ENCODE measurements around the gene INSIG1. TPM values are rescaled to one million over a fixed set of nuclear protein-coding genes. Genes with fewer than 3 reads are reported as not detected.

Gene INSIG1
- total and polyA plus RNA-seq, 2 of the 4 experiments (the other 2 are of a cell fraction): 19.0 to 26.0 TPM

GRCh38 chr7:155268211-155268610 lies 29.5 kb upstream of the INSIG1 start:
- H2AK5ac ChIP-seq (ENCODE audit: low read depth, low read length): no peak overlapping the region
- no peak overlapping the region for H2AFZ ChIP-seq (replicated peaks; ENCODE audit: low read length, poor library complexity)
- no peak overlapping the region for H3K23ac ChIP-seq (ENCODE audit: low read depth, low read length)
- no peak overlapping the region for H3K4me2 ChIP-seq (ENCODE audit: low read depth, low read length)
- H2BK20ac ChIP-seq (ENCODE audit: low read depth, low read length): no peak overlapping the region
- dilution Hi-C loops (cut with HindIII; ENCODE audit: low sequenced_read_pairs, unreplicated experiment): no loop called here
- no peak overlapping the region for H4K5ac ChIP-seq (ENCODE audit: low read depth, low read length)
- intact Hi-C loops (cut with micrococcal nuclease): no loop called here
- 87% methylated on average over 3 of the region's 12 CpGs; no CpG with 5 or more reads in 1 of the 2 experiments for WGBS, 2 experiments (ENCODE audit: extremely low coverage in 2 of 2, insufficient read length in 1 of 2)
- H3K9ac ChIP-seq (ENCODE audit: low read depth, low read length): no peak overlapping the region
- H4K8ac ChIP-seq (ENCODE audit: low read depth in 2 of 2, low read length in 2 of 2): no peak overlapping the region
- no peaks in the 10 kb centered on the region for H3K79me1 ChIP-seq (ENCODE audit: low read depth in 1 of 2, low read length in 2 of 2)
- in situ Hi-C loops (cut with MboI; ENCODE audit: low sequenced_read_pairs): no loop called here
- POLR2A ChIA-PET (ENCODE audit: unreplicated experiment): no interaction called here
- no peak for ATAC-seq (ENCODE audit: low read depth)
- H4K91ac ChIP-seq (ENCODE audit: insufficient read depth, low read depth, low read length): no peak overlapping the region
- H4K20me1 ChIP-seq (ENCODE audit: insufficient read depth, low read length): no peaks in the 10 kb centered on the region
- H3K4me3 ChIP-seq (ENCODE audit: insufficient read depth, low read depth, low read length): no peak overlapping the region
- H3K14ac ChIP-seq (replicated peaks; ENCODE audit: low read depth, low read length): no peak overlapping the region
- H3K27me3 ChIP-seq (ENCODE audit: control insufficient read depth, insufficient read depth, low read length): no peaks in the 10 kb centered on the region; the same call in 1 of the 2 replicates
- no peaks in the 10 kb centered on the region; the same call in 1 of the 2 replicates for H3K4me1 ChIP-seq (ENCODE audit: control insufficient read depth, insufficient read depth, low read length)
- no peak overlapping the region for H2BK5ac ChIP-seq (ENCODE audit: low read depth, low read length, poor library complexity, severe bottlenecking)
- H2BK15ac ChIP-seq (ENCODE audit: low read depth, low read length): no peak overlapping the region
- H3K9me3 ChIP-seq (ENCODE audit: control insufficient read depth, insufficient read depth, low read length): no peaks in the 10 kb centered on the region
- no peak overlapping the region for H2AK9ac ChIP-seq (replicated peaks; ENCODE audit: low read depth, low read length, poor library complexity)
- CTCF ChIA-PET: no interaction called here
- TF ChIP-seq FOS (IDR thresholded peaks at IDR 0.05; ENCODE audit: low read depth, low read length) (no peak), RAD21 (IDR thresholded peaks at IDR 0.05; ENCODE audit: low read length) (no peak), RCOR1 (IDR thresholded peaks at IDR 0.05; ENCODE audit: insufficient replicate concordance, low read length) (no peak), CTCF (conservative IDR thresholded peaks at IDR 0.05; ENCODE audit: low read depth, low read length) (no peak), CEBPB (IDR thresholded peaks at IDR 0.05; ENCODE audit: low read depth, low read length) (no peak), RFX5 (IDR thresholded peaks at IDR 0.05; ENCODE audit: low read depth, low read length) (no peak), ELK1 (IDR thresholded peaks at IDR 0.05; ENCODE audit: borderline replicate concordance, low read depth, low read length) (no peak)
- H3K27ac ChIP-seq (ENCODE audit: insufficient read depth, low read length): no peak overlapping the region
- no peak overlapping the region for H3K4ac ChIP-seq (ENCODE audit: low read depth, low read length)
- no TSS peak for BruUV-seq (replicated peaks)
- no peak overlapping the region for H3K18ac ChIP-seq (ENCODE audit: low read depth, low read length)
- H2BK120ac ChIP-seq (ENCODE audit: low read depth, low read length): no peak overlapping the region
- peaks cover 3% of the 10 kb centered on the region; the same call in 1 of the 2 replicates for H3K9me1 ChIP-seq (ENCODE audit: insufficient read depth, low read length)
- no peaks in the 10 kb centered on the region for H3K36me3 ChIP-seq (ENCODE audit: control insufficient read depth, insufficient read depth, low read length)
- DNase-seq: no peak
- H3K56ac ChIP-seq (ENCODE audit: extremely low read depth, insufficient read depth, low read length): no peak overlapping the region

Data from IMR-90 (cell line).